SKM-1 treated with dmso at 0.1 percent for 144 hours (cell line): ENCODE data around the gene UST.

Source experiments
- DNase-seq: peaks from one replicate; lab custom pipeline; 2025; ENCODE audit not compliant: unreplicated experiment; lab: John Stamatoyannopoulos, UW

Gene UST

GRCh38 chr6:149077208-149077607 is 330.4 kb downstream of the UST start:
- DNase-seq, result no peak

- no peak for DNase-seq
Observed at GRCh38 chr6:149078211-149078782, 331.5 kb downstream of the UST start.

- DNase-seq, result no peak
Observed at GRCh38 chr6:149079456-149079855, 332.6 kb downstream of the UST start.

GRCh38 chr6:149079911-149080491 is 333.2 kb downstream of the UST start:
- DNase-seq, result peak; percentile 33

GRCh38 chr6:149080511-149080910 is 333.7 kb downstream of the UST start:
- DNase-seq, result no peak

- no peak for DNase-seq
Observed at GRCh38 chr6:149081281-149081680, 334.5 kb downstream of the UST start.

GRCh38 chr6:149082320-149082719 is 335.5 kb downstream of the UST start:
- peak; percentile 43 for DNase-seq

- no peak for DNase-seq
Observed at GRCh38 chr6:149084026-149084425, 337.2 kb downstream of the UST start.

- no peak for DNase-seq
Observed at GRCh38 chr6:149084808-149085556, 338.2 kb downstream of the UST start.

GRCh38 chr6:149085557-149085938 is 338.7 kb downstream of the UST start:
- DNase-seq, result no peak

GRCh38 chr6:149086363-149086762 is 339.5 kb downstream of the UST start:
- DNase-seq, result no peak

GRCh38 chr6:149087898-149088297 is 341.1 kb downstream of the UST start:
- no peak for DNase-seq

- no peak for DNase-seq
Observed at GRCh38 chr6:149088361-149088760, 341.5 kb downstream of the UST start.

GRCh38 chr6:149089510-149089909 is 342.7 kb downstream of the UST start:
- DNase-seq, result no peak

- no peak for DNase-seq
Observed at GRCh38 chr6:149090937-149091336, 344.1 kb downstream of the UST start.

- DNase-seq, result no peak
Observed at GRCh38 chr6:149093643-149094042, 346.8 kb downstream of the UST start.

GRCh38 chr6:149094156-149094555 is 347.3 kb downstream of the UST start:
- no peak for DNase-seq

GRCh38 chr6:149094934-149095351 is 348.1 kb downstream of the UST start:
- DNase-seq, result no peak

- no peak for DNase-seq
Observed at GRCh38 chr6:149095842-149096241, 349.0 kb downstream of the UST start.

GRCh38 chr6:149097794-149098193 is 351.0 kb downstream of the UST start:
- DNase-seq, result no peak

- no peak for DNase-seq
Observed at GRCh38 chr6:149098700-149099276, 352.0 kb downstream of the UST start.

GRCh38 chr6:149102324-149102723 is 355.5 kb downstream of the UST start:
- DNase-seq, result no peak
